Ovary (tissue), 3 donors: ENCODE results near the gene SLC25A38.
"Not testable (repeated sequence)": the region's sequence is repeated elsewhere in the genome, so short reads cannot be mapped to it uniquely, and the experiment has no call there.

Experiments used
- EP300 ChIP-seq: sonication (generic); formaldehyde crosslinking; IDR thresholded peaks from one replicate; pipeline ENCODE4 v1.6.1; 2017; ENCODE audit warnings: antibody characterized with exemption
- TF ChIP-seq, protein P1 (sequence below), 3 donors: fragments of 450-650 bp in 2 of 3; fragments of 200-600 bp in 1 of 3; IDR thresholded peaks; one replicate each; pipeline versions ENCODE4 v1.5.1 to v1.8.0; 2016 to 2022; ENCODE audit warnings: antibody characterized with exemption in 3 of 3, mild to moderate bottlenecking in 1 of 3
- donor health status: DM: no; HTN: no; CAD: no.

DNA sequence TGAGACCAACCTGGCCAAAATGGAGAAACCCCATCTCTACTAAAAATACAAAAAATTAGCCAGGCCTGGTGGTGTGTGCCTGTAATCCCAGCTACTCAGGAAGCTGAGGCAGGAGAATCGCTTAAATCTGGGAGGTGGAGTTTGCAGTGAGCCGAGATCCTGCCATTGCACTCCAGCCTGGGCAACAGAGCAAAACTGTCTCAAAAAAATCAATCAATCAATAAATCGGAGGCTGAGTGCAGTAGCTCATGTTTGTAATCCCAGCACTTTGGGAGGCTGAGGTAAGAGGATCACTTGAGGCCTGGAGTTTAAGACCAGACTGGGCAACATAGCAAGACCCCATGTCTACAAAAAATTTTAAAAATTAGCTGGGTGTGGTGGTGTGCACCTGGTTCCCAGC is 32.1 kb downstream of the SLC25A38 start:
- TF ChIP-seq EP300, result not testable (repeated sequence)
- TF ChIP-seq, protein P1, sequence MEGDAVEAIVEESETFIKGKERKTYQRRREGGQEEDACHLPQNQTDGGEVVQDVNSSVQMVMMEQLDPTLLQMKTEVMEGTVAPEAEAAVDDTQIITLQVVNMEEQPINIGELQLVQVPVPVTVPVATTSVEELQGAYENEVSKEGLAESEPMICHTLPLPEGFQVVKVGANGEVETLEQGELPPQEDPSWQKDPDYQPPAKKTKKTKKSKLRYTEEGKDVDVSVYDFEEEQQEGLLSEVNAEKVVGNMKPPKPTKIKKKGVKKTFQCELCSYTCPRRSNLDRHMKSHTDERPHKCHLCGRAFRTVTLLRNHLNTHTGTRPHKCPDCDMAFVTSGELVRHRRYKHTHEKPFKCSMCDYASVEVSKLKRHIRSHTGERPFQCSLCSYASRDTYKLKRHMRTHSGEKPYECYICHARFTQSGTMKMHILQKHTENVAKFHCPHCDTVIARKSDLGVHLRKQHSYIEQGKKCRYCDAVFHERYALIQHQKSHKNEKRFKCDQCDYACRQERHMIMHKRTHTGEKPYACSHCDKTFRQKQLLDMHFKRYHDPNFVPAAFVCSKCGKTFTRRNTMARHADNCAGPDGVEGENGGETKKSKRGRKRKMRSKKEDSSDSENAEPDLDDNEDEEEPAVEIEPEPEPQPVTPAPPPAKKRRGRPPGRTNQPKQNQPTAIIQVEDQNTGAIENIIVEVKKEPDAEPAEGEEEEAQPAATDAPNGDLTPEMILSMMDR (IDR thresholded peaks at IDR 0.05), result not testable (repeated sequence)
